Measurements from ENCODE around the gene DCHS2. TPM values are rescaled to one million over a fixed set of nuclear protein-coding genes. Genes with fewer than 3 reads are reported as not detected.

The DCHS2 gene
- total RNA-seq, 2 experiments from 2014 or later = not detected

DNA sequence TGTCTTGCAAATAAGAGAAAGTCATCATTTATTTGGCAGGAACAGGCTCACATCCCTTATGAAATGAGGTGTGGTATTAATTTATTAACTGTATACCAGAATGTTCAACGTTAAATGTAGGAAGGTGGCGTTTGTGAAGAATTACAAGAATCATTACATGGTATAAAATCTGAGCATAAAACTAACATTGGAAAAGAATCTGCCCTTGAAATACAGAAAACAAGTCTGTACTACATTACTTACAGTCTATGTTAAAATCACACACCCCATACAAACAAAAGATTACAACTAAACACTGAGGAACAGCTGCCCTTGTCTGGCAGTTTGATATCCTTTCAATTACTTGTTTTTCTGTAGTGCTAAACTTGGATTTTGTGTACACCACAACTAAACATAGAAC lies 131.1 kb downstream of the DCHS2 start:
- ChIA-PET CTCF (ENCODE audit: unreplicated experiment) (no interaction called here), POLR2A (interaction anchor here (0.7 kb wide), 1 partner anchor 106 kb away, joined by 3 read pairs; no protein-coding TSS in a partner anchor)
- TF ChIP-seq, protein P1, sequence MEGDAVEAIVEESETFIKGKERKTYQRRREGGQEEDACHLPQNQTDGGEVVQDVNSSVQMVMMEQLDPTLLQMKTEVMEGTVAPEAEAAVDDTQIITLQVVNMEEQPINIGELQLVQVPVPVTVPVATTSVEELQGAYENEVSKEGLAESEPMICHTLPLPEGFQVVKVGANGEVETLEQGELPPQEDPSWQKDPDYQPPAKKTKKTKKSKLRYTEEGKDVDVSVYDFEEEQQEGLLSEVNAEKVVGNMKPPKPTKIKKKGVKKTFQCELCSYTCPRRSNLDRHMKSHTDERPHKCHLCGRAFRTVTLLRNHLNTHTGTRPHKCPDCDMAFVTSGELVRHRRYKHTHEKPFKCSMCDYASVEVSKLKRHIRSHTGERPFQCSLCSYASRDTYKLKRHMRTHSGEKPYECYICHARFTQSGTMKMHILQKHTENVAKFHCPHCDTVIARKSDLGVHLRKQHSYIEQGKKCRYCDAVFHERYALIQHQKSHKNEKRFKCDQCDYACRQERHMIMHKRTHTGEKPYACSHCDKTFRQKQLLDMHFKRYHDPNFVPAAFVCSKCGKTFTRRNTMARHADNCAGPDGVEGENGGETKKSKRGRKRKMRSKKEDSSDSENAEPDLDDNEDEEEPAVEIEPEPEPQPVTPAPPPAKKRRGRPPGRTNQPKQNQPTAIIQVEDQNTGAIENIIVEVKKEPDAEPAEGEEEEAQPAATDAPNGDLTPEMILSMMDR (conservative IDR thresholded peaks at IDR 0.05; ENCODE audit: low read length) = no peak
- no peak for TF ChIP-seq EZH2phosphoT487 (IDR thresholded peaks at IDR 0.05; ENCODE audit: borderline replicate concordance, low read depth, low read length)
- H2AFZ ChIP-seq (ENCODE audit: low read length) = no peak overlapping the region
- no peaks in the 10 kb centered on the region for H3K9me2 ChIP-seq (ENCODE audit: insufficient read depth, low read length)
- no peaks in the 10 kb centered on the region for H3K4me1 ChIP-seq (ENCODE audit: insufficient read depth, low read length, poor library complexity, severe bottlenecking)
- no peak overlapping the region for H3K27ac ChIP-seq (ENCODE audit: low read depth, low read length, poor library complexity, severe bottlenecking)
- H3K4me3 ChIP-seq (ENCODE audit: low read depth, low read length, poor library complexity, severe bottlenecking) = no peak overlapping the region
- intact Hi-C loops (cut with micrococcal nuclease; ENCODE audit: unreplicated experiment) = no loop called here
- BruUV-seq (replicated peaks) = no TSS peak
- H3K36me3 ChIP-seq (ENCODE audit: insufficient read depth, low read length) = no peaks in the 10 kb centered on the region
- no peaks in the 10 kb centered on the region for H3K9me3 ChIP-seq (ENCODE audit: low read length)
- H4K20me1 ChIP-seq (ENCODE audit: insufficient read depth, low read length) = 0 out of 2 replicates have a peak, but pooled peaks cover 3% of the 10 kb centered on the region
- no peaks in the 10 kb centered on the region for H3K79me2 ChIP-seq (ENCODE audit: insufficient read depth, low read depth, low read length)
- no peak overlapping the region for H3K4me2 ChIP-seq (ENCODE audit: low read length)
- no peak for DNase-seq (ENCODE audit: low spot score)

GRCh38 chr4:154354883-154355282 lies 136.7 kb downstream of the DCHS2 start:
- no TSS peak for BruUV-seq (replicated peaks)
- intact Hi-C loops (cut with micrococcal nuclease; ENCODE audit: unreplicated experiment) = no loop called here
- ChIA-PET POLR2A (interaction anchor here (0.5 to 0.6 kb wide), 2 partner anchors 59 to 880 kb away, joined by 3 to 5 read pairs; no protein-coding TSS in a partner anchor), CTCF (ENCODE audit: unreplicated experiment) (no interaction called here)
- no peaks in the 10 kb centered on the region for H3K9me3 ChIP-seq (ENCODE audit: low read length)
- no peak overlapping the region for H2AFZ ChIP-seq (ENCODE audit: low read length)
- H3K4me3 ChIP-seq (ENCODE audit: low read depth, low read length, poor library complexity, severe bottlenecking) = no peak overlapping the region
- no peaks in the 10 kb centered on the region for H3K36me3 ChIP-seq (ENCODE audit: insufficient read depth, low read length)
- TF ChIP-seq EZH2phosphoT487 (IDR thresholded peaks at IDR 0.05; ENCODE audit: borderline replicate concordance, low read depth, low read length) = no peak
- TF ChIP-seq, protein P1 (conservative IDR thresholded peaks at IDR 0.05; ENCODE audit: low read length) = no peak
- H3K79me2 ChIP-seq (ENCODE audit: insufficient read depth, low read depth, low read length) = no peaks in the 10 kb centered on the region
- no peaks in the 10 kb centered on the region for H3K9me2 ChIP-seq (ENCODE audit: insufficient read depth, low read length)
- no peaks in the 10 kb centered on the region for H3K4me1 ChIP-seq (ENCODE audit: insufficient read depth, low read length, poor library complexity, severe bottlenecking)
- no peak for DNase-seq (ENCODE audit: low spot score)
- H4K20me1 ChIP-seq (ENCODE audit: insufficient read depth, low read length) = 0 out of 2 replicates have a peak, but pooled peaks cover 3% of the 10 kb centered on the region
- no peak overlapping the region for H3K4me2 ChIP-seq (ENCODE audit: low read length)
- no peak overlapping the region for H3K27ac ChIP-seq (ENCODE audit: low read depth, low read length, poor library complexity, severe bottlenecking)

- Histone ChIP-seq H3K4me2 (ENCODE audit: low read length) (no peak overlapping the region), H3K36me3 (ENCODE audit: insufficient read depth, low read length) (no peaks in the 10 kb centered on the region), H3K27ac (ENCODE audit: low read depth, low read length, poor library complexity, severe bottlenecking) (no peak overlapping the region), H3K79me2 (ENCODE audit: insufficient read depth, low read depth, low read length) (no peaks in the 10 kb centered on the region), H2AFZ (ENCODE audit: low read length) (no peak overlapping the region), H3K9me3 (ENCODE audit: low read length) (no peaks in the 10 kb centered on the region), H4K20me1 (ENCODE audit: insufficient read depth, low read length) (no peaks in the 10 kb centered on the region), H3K9me2 (ENCODE audit: insufficient read depth, low read length) (no peaks in the 10 kb centered on the region), H3K4me3 (ENCODE audit: low read depth, low read length, poor library complexity, severe bottlenecking) (no peak overlapping the region), H3K4me1 (ENCODE audit: insufficient read depth, low read length, poor library complexity, severe bottlenecking) (no peaks in the 10 kb centered on the region)
- no TSS peak for BruUV-seq (replicated peaks)
- peak; percentile 3 for DNase-seq (ENCODE audit: low spot score)
- CTCF ChIA-PET (ENCODE audit: unreplicated experiment) = no interaction called here
- intact Hi-C loops (cut with micrococcal nuclease; ENCODE audit: unreplicated experiment) = no loop called here
- POLR2A ChIA-PET = no interaction called here
- TF ChIP-seq, protein P1 (conservative IDR thresholded peaks at IDR 0.05; ENCODE audit: low read length) = peak; percentile 72
- no peak for TF ChIP-seq EZH2phosphoT487 (IDR thresholded peaks at IDR 0.05; ENCODE audit: borderline replicate concordance, low read depth, low read length)
Observed at GRCh38 chr4:154349829-154350228, 141.8 kb downstream of the DCHS2 start.

Data from OCI-LY7 (cell line).